Measurements from ENCODE around the gene MGAT5. TPM values are rescaled to one million over a fixed set of nuclear protein-coding genes. Genes with fewer than 3 reads are reported as not detected.

MGAT5 gene, protein sequence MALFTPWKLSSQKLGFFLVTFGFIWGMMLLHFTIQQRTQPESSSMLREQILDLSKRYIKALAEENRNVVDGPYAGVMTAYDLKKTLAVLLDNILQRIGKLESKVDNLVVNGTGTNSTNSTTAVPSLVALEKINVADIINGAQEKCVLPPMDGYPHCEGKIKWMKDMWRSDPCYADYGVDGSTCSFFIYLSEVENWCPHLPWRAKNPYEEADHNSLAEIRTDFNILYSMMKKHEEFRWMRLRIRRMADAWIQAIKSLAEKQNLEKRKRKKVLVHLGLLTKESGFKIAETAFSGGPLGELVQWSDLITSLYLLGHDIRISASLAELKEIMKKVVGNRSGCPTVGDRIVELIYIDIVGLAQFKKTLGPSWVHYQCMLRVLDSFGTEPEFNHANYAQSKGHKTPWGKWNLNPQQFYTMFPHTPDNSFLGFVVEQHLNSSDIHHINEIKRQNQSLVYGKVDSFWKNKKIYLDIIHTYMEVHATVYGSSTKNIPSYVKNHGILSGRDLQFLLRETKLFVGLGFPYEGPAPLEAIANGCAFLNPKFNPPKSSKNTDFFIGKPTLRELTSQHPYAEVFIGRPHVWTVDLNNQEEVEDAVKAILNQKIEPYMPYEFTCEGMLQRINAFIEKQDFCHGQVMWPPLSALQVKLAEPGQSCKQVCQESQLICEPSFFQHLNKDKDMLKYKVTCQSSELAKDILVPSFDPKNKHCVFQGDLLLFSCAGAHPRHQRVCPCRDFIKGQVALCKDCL
- 21.8 and 23.5 TPM in 2 replicates for total RNA-seq

DNA sequence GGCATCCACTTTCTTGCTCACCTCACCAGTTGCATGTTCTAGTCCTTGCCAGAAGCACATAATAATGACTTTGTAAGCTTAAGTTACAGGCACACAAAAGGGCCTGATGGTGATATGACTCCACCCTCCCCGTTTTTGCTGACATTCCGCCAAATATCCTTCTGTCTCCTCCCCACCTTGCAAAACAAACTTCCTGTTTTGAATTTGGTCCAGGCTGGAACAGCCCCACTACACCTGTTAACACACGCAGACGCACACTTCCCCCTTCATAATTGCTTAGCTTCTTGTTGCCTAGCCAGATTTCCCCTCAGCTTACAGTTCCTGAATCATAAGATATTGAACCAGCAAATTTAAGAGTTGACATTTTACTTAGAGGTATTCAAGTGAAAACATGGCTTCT is at the start of gene MGAT5:
TSS of gene MGAT5 (plus strand) at position 269 of the 400 bp plus-strand sequence. CDS start 332 bp downstream, outside the sequence.

Measured in mesangial cell (primary cell).